ENCODE data around the gene EID3. TPM values are rescaled to one million over a fixed set of nuclear protein-coding genes. Genes with fewer than 3 reads are reported as not detected.

EID3 gene
- total and polyA plus RNA-seq, 9 of the 15 experiments (the other 6 are each of a cell fraction or from before 2014, with no cell fraction given) = 0.07 to 3.5 (median 0.42) TPM

DNA sequence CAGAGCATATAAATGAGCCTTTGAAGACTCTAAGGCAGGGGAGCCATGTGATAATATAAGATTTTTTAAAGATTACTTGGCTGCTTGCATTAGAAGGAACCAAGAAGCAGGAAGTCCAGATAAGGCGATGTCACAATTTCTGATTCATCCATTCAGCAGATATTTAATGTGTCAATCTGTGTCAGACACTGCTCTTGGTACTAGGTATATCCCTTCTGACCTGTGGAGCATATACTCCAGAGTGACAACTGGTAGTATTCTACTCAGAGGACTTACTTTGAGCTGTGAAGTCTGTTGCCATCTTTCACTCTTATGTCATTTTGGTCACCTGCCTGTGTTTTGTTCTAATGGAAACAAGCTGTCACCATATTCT lies 10.7 kb downstream of the EID3 start (continued):
- TF ChIP-seq, protein P1, sequence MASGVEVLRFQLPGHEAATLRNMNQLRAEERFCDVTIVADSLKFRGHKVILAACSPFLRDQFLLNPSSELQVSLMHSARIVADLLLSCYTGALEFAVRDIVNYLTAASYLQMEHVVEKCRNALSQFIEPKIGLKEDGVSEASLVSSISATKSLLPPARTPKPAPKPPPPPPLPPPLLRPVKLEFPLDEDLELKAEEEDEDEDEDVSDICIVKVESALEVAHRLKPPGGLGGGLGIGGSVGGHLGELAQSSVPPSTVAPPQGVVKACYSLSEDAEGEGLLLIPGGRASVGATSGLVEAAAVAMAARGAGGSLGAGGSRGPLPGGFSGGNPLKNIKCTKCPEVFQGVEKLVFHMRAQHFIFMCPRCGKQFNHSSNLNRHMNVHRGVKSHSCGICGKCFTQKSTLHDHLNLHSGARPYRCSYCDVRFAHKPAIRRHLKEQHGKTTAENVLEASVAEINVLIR (CRISPR knock-in tag; IDR thresholded peaks at IDR 0.05) = no peak
- TF ChIP-seq, protein P2, sequence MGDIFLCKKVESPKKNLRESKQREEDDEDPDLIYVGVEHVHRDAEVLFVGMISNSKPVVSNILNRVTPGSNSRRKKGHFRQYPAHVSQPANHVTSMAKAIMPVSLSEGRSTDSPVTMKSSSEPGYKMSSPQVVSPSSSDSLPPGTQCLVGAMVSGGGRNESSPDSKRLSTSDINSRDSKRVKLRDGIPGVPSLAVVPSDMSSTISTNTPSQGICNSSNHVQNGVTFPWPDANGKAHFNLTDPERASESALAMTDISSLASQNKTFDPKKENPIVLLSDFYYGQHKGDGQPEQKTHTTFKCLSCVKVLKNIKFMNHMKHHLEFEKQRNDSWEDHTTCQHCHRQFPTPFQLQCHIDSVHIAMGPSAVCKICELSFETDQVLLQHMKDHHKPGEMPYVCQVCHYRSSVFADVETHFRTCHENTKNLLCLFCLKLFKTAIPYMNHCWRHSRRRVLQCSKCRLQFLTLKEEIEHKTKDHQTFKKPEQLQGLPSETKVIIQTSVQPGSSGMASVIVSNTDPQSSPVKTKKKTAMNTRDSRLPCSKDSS (IDR thresholded peaks at IDR 0.05; ENCODE audit: low read depth, partially characterized antibody) = no peak
- TF ChIP-seq, protein P3, sequence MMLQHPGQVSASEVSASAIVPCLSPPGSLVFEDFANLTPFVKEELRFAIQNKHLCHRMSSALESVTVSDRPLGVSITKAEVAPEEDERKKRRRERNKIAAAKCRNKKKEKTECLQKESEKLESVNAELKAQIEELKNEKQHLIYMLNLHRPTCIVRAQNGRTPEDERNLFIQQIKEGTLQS (IDR thresholded peaks at IDR 0.05) = no peak
- TF ChIP-seq, protein P3 (CRISPR knock-in tag; conservative IDR thresholded peaks at IDR 0.05) = no peak

DNA sequence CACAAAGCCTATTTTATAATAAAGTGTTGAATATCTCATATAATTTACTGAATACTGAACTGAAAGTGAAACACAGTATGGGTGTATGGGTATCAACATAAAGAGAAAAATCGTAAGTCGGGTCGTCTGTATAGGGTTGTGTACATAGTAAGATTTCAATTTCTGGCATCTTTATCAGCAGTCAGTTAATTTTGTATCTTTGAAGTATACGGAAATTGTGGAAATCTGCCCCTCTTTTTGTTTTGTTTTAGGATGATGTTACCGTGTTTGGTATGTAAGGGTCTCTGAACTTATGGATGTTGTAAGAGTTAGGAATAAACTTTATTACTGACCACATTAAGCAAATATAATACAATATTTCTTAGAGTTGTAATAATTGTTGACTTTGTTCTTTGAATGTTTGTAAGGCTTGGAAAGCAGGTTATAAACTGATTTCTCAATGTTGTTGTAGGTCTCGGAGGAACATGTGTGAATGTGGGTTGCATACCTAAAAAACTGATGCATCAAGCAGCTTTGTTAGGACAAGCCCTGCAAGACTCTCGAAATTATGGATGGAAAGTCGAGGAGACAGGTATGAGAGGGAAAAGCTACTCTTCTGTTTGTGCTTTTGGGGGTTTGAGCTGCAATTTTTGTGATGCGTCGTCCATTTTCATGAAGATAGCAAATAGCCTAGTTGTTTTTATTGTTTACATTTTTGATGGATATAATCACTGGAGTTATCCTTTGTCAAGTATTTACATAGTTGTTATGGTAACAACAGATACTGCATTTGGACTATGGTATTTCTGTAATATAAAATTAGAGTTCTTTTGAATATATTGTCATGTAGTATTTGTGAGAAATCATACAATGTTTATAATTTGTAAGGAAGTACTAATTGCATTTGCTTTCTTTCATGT lies 12.0 kb downstream of the EID3 start:
- Histone ChIP-seq H3K27me3 (ENCODE audit: control insufficient read depth in 2 of 2, insufficient read depth in 2 of 2, low read length in 2 of 2) (no peaks in the 10 kb centered on the region), H3K36me3 (ENCODE audit: control insufficient read depth, insufficient read depth, low read length) (peaks cover 95% of the 10 kb centered on the region), H3K9me1 (ENCODE audit: control insufficient read depth, insufficient read depth, low read length) (no peaks in the 10 kb centered on the region), H3K9me3 (replicated peaks; ENCODE audit: control insufficient read depth, insufficient read depth, low read depth, low read length) (no peaks in the 10 kb centered on the region), H4K20me1 (replicated peaks; ENCODE audit: control insufficient read depth, insufficient read depth, low read length) (no peaks in the 10 kb centered on the region; the same call in 1 of the 2 replicates), H3K9ac (ENCODE audit: insufficient read depth in 1 of 2, low read depth in 2 of 2, low read length in 2 of 2) (no peak overlapping the region), H3K4me1 (replicated peaks in 1 of 2; ENCODE audit: control insufficient read depth in 2 of 2, insufficient read depth in 2 of 2, low read length in 2 of 2) (no peaks in the 10 kb centered on the region; a peak in 1 of 5 replicates), H3K4me2 (ENCODE audit: insufficient read depth, low read length) (no peak overlapping the region), H2AFZ (ENCODE audit: low read depth, low read length) (no peak overlapping the region), H3K4me3 (no peak overlapping the region), H3K79me2 (ENCODE audit: control insufficient read depth, insufficient read depth, low read length) (peaks cover 29% of the 10 kb centered on the region), H3K27ac (ENCODE audit: extremely low read depth, low read depth, low read length) (no peak overlapping the region)
- 93% methylated on average over 10 of the region's 10 CpGs for WGBS (ENCODE audit: insufficient coverage, low coverage, missing lambda C conversion rate)
- ATAC-seq (no peak), DNase-seq (ENCODE audit: extremely low read depth in 1 of 4, low spot score in 3 of 4) (no peak), FAIRE-seq (peak; percentile 61)
- BruUV-seq (replicated peaks) = TSS peak; percentile 3
- intact Hi-C loops (cut with micrococcal nuclease) = no loop called here
- ChIA-PET POLR2A (interaction anchor here (1.8 kb wide), 1 partner anchor 27 kb away, joined by 5 read pairs; no protein-coding TSS in a partner anchor), CTCF (ENCODE audit: low intra/inter-chr PET ratio) (interaction anchor here (0.6 kb wide), 1 partner anchor 101 kb away, joined by 3 read pairs; no protein-coding TSS in a partner anchor)
- in situ Hi-C loops (cut with MboI) = no loop called here
- TF ChIP-seq, protein P4, sequence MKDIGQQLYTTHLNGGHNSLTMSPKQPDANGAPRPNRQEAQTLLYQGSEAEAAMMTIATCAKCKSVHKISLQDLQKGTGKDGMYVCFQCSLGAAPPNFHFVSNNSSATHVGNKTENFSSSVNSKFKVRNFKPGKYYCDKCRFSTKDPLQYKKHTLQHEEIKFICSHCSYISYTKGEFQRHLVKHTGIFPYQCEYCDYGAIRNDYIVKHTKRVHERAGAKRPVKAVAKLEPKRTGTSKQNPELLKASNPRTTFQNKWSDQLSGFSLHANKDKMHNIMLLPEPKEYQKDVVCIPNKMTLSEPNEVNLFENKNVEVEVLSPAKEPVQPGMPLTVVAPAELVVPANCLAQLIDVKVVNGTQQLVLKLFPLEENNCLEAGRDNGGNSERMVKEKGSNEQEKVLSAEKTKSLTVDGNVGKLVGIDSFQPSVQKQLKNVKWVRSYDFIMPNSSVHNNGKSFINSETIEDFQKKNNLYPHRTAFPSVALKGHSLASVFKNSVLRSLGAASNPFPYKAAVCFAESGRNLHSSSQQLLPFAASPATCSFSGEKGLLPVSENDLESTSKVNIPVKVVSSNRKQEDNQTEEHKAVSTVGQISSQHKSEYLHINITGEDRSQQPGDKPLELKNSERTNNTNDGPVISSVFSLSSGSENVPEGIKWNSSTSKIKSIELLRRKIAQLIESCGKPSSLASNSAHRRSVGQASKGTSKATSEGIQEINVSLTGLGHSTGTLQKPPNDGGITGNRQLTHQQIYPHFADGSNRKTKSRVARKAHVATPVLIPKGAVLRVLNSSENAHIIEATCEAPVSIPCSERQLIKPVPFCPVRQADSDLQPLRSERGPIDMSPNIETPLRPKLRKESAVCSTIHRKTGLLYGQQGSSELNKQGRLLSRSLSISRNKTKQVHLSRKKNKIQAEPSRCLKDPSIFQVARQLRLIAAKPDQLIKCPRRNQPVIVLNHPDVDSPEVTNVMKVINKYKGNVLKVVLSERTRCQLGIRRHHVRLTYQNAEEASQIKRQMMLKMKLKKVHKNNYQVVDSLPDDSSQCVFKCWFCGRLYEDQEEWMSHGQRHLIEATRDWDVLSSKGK (CRISPR knock-in tag; IDR thresholded peaks at IDR 0.05) = no peak
- peak; percentile 49; the same call in 1 of the 2 replicates for TF ChIP-seq RFX1 (IDR thresholded peaks at IDR 0.05)
